Measurements from ENCODE around the gene EOLA2. TPM values are rescaled to one million over a fixed set of nuclear protein-coding genes. Genes with fewer than 3 reads are reported as not detected.
A peak's percentile ranks its signal among the peaks of the same experiment; 100 is the strongest.
"Not testable (repeated sequence)": the region's sequence is repeated elsewhere in the genome, so short reads cannot be mapped to it uniquely, and the experiment has no call there.

EOLA2 gene
- total RNA-seq, 2 experiments from 2014 or later, result 48.7 to 54.7 TPM

DNA sequence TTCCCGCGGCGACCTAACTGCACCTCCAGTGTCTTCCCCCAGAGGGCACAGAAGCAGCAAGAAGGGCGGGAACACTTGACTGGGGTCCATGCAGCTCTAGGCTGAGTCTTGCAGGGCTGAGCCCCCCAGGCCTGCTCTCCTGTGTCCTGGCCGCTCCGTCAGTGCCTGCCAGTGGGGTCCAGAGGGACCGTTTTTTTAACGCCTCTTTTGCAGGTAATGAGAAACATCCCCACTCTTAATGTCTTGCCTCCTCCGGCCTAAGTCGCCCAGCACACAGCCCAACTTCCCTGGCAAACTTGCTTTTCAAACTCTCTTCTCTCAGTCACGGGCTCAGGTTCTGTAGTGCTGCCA lies 2.4 kb upstream of the EOLA2 start:
- H3K36me3 Mint-ChIP-seq (ENCODE audit: low read depth); H3K27me3 ChIP-seq (ENCODE audit: control insufficient read depth in 1 of 2, insufficient read depth in 2 of 2, low read length in 2 of 2); DNase-seq; intact Hi-C loops (cut with DNase I, micrococcal nuclease); H3K9me3 ChIP-seq (ENCODE audit: control insufficient read depth in 1 of 2, insufficient read depth in 1 of 2, low read length in 2 of 2); H3K9me3 Mint-ChIP-seq; H3K27me3 Mint-ChIP-seq; ATAC-seq (ENCODE audit: poor library complexity); H3K4me1 Mint-ChIP-seq (ENCODE audit: low read depth); H3K36me3 ChIP-seq (ENCODE audit: insufficient read depth, low read length); H3K27ac ChIP-seq (ENCODE audit: low read depth in 1 of 2, low read length in 2 of 2): not testable (repeated sequence)
- ChIA-PET POLR2A (interaction anchor here (1.1 to 4.0 kb wide), 4 partner anchors 401 to 753 kb away, joined by 6 to 102 read pairs (median 29); partner anchors contain the start of genes EOLA1, IDS, MTM1 and MTMR1), CTCF (interaction anchor here (0.7 kb wide), 1 partner anchor 413 kb away, joined by 3 read pairs; no protein-coding TSS in a partner anchor)
- TF ChIP-seq, protein P1, sequence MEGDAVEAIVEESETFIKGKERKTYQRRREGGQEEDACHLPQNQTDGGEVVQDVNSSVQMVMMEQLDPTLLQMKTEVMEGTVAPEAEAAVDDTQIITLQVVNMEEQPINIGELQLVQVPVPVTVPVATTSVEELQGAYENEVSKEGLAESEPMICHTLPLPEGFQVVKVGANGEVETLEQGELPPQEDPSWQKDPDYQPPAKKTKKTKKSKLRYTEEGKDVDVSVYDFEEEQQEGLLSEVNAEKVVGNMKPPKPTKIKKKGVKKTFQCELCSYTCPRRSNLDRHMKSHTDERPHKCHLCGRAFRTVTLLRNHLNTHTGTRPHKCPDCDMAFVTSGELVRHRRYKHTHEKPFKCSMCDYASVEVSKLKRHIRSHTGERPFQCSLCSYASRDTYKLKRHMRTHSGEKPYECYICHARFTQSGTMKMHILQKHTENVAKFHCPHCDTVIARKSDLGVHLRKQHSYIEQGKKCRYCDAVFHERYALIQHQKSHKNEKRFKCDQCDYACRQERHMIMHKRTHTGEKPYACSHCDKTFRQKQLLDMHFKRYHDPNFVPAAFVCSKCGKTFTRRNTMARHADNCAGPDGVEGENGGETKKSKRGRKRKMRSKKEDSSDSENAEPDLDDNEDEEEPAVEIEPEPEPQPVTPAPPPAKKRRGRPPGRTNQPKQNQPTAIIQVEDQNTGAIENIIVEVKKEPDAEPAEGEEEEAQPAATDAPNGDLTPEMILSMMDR (IDR thresholded peaks at IDR 0.05), result peak; percentile 38
- H3K4me1 ChIP-seq (ENCODE audit: insufficient read depth, low read length), result peaks cover 15% of the 10 kb centered on the region
- H3K27ac Mint-ChIP-seq, result peak overlapping the region; percentile 95
- H3K4me3 Mint-ChIP-seq, result peak overlapping the region; percentile 94
- H3K4me3 ChIP-seq (ENCODE audit: low read length), result peak overlapping the region; percentile 69

- intact Hi-C loops (cut with DNase I, micrococcal nuclease), result no loop called here
- Mint-ChIP-seq H3K4me3 (peak overlapping the region; percentile 94), H3K4me1 (ENCODE audit: low read depth) (no peaks in the 10 kb centered on the region), H3K9me3 (no peaks in the 10 kb centered on the region), H3K27ac (peak overlapping the region; percentile 95), H3K36me3 (ENCODE audit: low read depth) (no peaks in the 10 kb centered on the region), H3K27me3 (no peaks in the 10 kb centered on the region)
- Histone ChIP-seq H3K4me3 (ENCODE audit: low read length) (peak overlapping the region; percentile 69), H3K4me1 (ENCODE audit: insufficient read depth, low read length) (peaks cover 15% of the 10 kb centered on the region), H3K27me3 (ENCODE audit: control insufficient read depth in 1 of 2, insufficient read depth in 2 of 2, low read length in 2 of 2) (no peaks in the 10 kb centered on the region), H3K9me3 (ENCODE audit: control insufficient read depth in 1 of 2, insufficient read depth in 1 of 2, low read length in 2 of 2) (no peaks in the 10 kb centered on the region), H3K27ac (ENCODE audit: low read depth in 1 of 2, low read length in 2 of 2) (peak overlapping the region; percentile 53 to 70), H3K36me3 (ENCODE audit: insufficient read depth, low read length) (peaks cover 4% of the 10 kb centered on the region)
- CTCF ChIA-PET, result interaction anchor here (0.7 to 1.3 kb wide), 2 partner anchors 412 to 425 kb away, joined by 3 read pairs; no protein-coding TSS in a partner anchor
- TF ChIP-seq, protein P1 (IDR thresholded peaks at IDR 0.05), result no peak
- POLR2A ChIA-PET, result interaction anchor here (1.1 to 4.0 kb wide), 6 partner anchors 400 to 1457 kb away, joined by 3 to 102 read pairs (median 14); partner anchors contain the start of genes EOLA1, IDS, MTM1 and MTMR1
- ATAC-seq (ENCODE audit: poor library complexity) (peak; percentile 46), DNase-seq (peak; percentile 84 to 97 (median 89))
Observed at GRCh38 chrX:149939905-149940673, 1.8 kb upstream of the EOLA2 start.

DNA sequence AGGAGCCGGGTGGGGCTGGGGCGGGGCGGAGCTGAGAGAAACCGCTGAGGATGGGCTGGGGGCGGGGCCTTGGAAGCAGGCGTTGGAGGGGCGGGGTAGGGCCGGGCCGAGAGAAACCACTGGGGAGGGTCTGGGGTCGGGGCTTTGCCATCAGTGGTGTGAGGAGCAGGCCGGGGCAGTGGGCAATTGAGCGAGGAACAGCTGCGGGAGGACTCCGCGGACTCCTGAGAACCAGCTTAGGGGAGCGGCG lies 1.3 kb upstream of the EOLA2 start:
- Histone ChIP-seq H3K4me1 (ENCODE audit: insufficient read depth, low read length) (peaks cover 15% of the 10 kb centered on the region), H3K4me3 (ENCODE audit: low read length) (peak overlapping the region; percentile 69), H3K9me3 (ENCODE audit: control insufficient read depth in 1 of 2, insufficient read depth in 1 of 2, low read length in 2 of 2) (no peaks in the 10 kb centered on the region), H3K27me3 (ENCODE audit: control insufficient read depth in 1 of 2, insufficient read depth in 2 of 2, low read length in 2 of 2) (no peaks in the 10 kb centered on the region), H3K27ac (ENCODE audit: low read depth in 1 of 2, low read length in 2 of 2) (peak overlapping the region; percentile 53 to 70), H3K36me3 (ENCODE audit: insufficient read depth, low read length) (peaks cover 4% of the 10 kb centered on the region)
- Mint-ChIP-seq H3K27ac (peak overlapping the region; percentile 95), H3K36me3 (ENCODE audit: low read depth) (peaks cover 1% of the 10 kb centered on the region), H3K4me1 (ENCODE audit: low read depth) (no peaks in the 10 kb centered on the region), H3K4me3 (peak overlapping the region; percentile 94), H3K9me3 (no peaks in the 10 kb centered on the region), H3K27me3 (no peaks in the 10 kb centered on the region)
- CTCF ChIA-PET, result interaction anchor here (1.3 kb wide), 1 partner anchor 426 kb away, joined by 3 read pairs; no protein-coding TSS in a partner anchor
- intact Hi-C loops (cut with DNase I, micrococcal nuclease), result no loop called here
- peak; percentile 28 for ATAC-seq (ENCODE audit: poor library complexity)
- TF ChIP-seq, protein P1 (IDR thresholded peaks at IDR 0.05), result no peak
- DNase-seq, result peak in 1 of 14 experiments; percentile 83
- POLR2A ChIA-PET, result interaction anchor here (1.1 to 4.0 kb wide), 10 partner anchors 400 to 1457 kb away, joined by 3 to 102 read pairs (median 8); partner anchors contain the start of genes EOLA1, IDS, MTM1 and MTMR1
